ENCODE data around the gene PDK4. TPM values are rescaled to one million over a fixed set of nuclear protein-coding genes. Genes with fewer than 3 reads are reported as not detected.

Gene PDK4
- total and polyA plus RNA-seq, 2 of the 13 experiments (the other 11 are each of a cell fraction or from before 2014, with no cell fraction given) = 0.04 TPM; not detected in 1

- no peak for TF ChIP-seq SMARCC2 (IDR thresholded peaks at IDR 0.05)
- no peak for TF ChIP-seq PCBP1 (IDR thresholded peaks at IDR 0.05; ENCODE audit: borderline replicate concordance, low read depth, low read length)
- no peak for TF ChIP-seq GMEB2 (CRISPR knock-in tag; IDR thresholded peaks at IDR 0.05; ENCODE audit: low read depth)
- TF ChIP-seq ZNF335 (CRISPR knock-in tag; IDR thresholded peaks at IDR 0.05) = no peak
- TF ChIP-seq NFRKB (IDR thresholded peaks at IDR 0.05) = no peak
- no peak for TF ChIP-seq PRDM15 (CRISPR knock-in tag; IDR thresholded peaks at IDR 0.05)
- TF ChIP-seq LCORL (IDR thresholded peaks at IDR 0.05) = 0 out of 2 replicates have a peak, but pooled peaks have one; percentile 31
- peak; percentile 51; the same call in 1 of the 2 replicates for TF ChIP-seq LCORL (CRISPR knock-in tag; IDR thresholded peaks at IDR 0.05)
- TF ChIP-seq ETS1 (CRISPR knock-in tag; IDR thresholded peaks at IDR 0.05) = no peak
- no peak for TF ChIP-seq ZNF484 (CRISPR knock-in tag; IDR thresholded peaks at IDR 0.05; ENCODE audit: borderline replicate concordance, low read depth)
- peak; percentile 47; the same call in 1 of the 2 replicates for TF ChIP-seq ZNF281 (CRISPR knock-in tag; IDR thresholded peaks at IDR 0.05; ENCODE audit: borderline replicate concordance)
- no peak for TF ChIP-seq ZBTB1 (CRISPR knock-in tag; IDR thresholded peaks at IDR 0.05; ENCODE audit: borderline replicate concordance)
- TF ChIP-seq ERF (CRISPR knock-in tag; IDR thresholded peaks at IDR 0.05) = peak; percentile 66
- TF ChIP-seq ZBTB44 (CRISPR knock-in tag; IDR thresholded peaks at IDR 0.05) = no peak
- no peak for TF ChIP-seq ZBTB37 (CRISPR knock-in tag; IDR thresholded peaks at IDR 0.05)
- TF ChIP-seq ARNTL (CRISPR knock-in tag; IDR thresholded peaks at IDR 0.05) = no peak
Measured at GRCh38 chr7:95590387-95591248, 5.7 kb downstream of the PDK4 start (continued).
